ENCODE data around the gene CREB3L1. TPM values are rescaled to one million over a fixed set of nuclear protein-coding genes. Genes with fewer than 3 reads are reported as not detected.

CREB3L1 gene
- total RNA-seq, 1 experiment from 2014 or later: 3.3 TPM

GRCh38 chr11:46295312-46296058 lies 18.0 kb downstream of the CREB3L1 start:
- Mint-ChIP-seq H3K36me3 (ENCODE audit: insufficient read depth in 1 of 3, low read depth in 3 of 3) (no peaks in the 10 kb centered on the region), H3K27me3 (ENCODE audit: low read depth) (no peaks in the 10 kb centered on the region; the same call in 1 of the 2 replicates), H3K4me1 (peaks cover 30 to 48% of the 10 kb centered on the region in 2 experiments), H3K4me3 (peak overlapping the region; percentile 75 to 88), H3K9me3 (no peaks in the 10 kb centered on the region), H3K27ac (peak overlapping the region; percentile 61 to 99 (median 96); a peak in 6 of 7 replicates)
- no peaks in the 10 kb centered on the region for H4K20me1 ChIP-seq (ENCODE audit: control insufficient read depth, insufficient read depth, insufficient read length)
- peak overlapping the region; percentile 28 for H3K27ac ChIP-seq (ENCODE audit: insufficient read length, low read depth, low read length)
- no peak overlapping the region for H4K91ac ChIP-seq (ENCODE audit: insufficient read length, low read depth, low read length)
- TF ChIP-seq, protein P1, sequence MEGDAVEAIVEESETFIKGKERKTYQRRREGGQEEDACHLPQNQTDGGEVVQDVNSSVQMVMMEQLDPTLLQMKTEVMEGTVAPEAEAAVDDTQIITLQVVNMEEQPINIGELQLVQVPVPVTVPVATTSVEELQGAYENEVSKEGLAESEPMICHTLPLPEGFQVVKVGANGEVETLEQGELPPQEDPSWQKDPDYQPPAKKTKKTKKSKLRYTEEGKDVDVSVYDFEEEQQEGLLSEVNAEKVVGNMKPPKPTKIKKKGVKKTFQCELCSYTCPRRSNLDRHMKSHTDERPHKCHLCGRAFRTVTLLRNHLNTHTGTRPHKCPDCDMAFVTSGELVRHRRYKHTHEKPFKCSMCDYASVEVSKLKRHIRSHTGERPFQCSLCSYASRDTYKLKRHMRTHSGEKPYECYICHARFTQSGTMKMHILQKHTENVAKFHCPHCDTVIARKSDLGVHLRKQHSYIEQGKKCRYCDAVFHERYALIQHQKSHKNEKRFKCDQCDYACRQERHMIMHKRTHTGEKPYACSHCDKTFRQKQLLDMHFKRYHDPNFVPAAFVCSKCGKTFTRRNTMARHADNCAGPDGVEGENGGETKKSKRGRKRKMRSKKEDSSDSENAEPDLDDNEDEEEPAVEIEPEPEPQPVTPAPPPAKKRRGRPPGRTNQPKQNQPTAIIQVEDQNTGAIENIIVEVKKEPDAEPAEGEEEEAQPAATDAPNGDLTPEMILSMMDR (conservative IDR thresholded peaks at IDR 0.05): 0 out of 3 replicates have a peak, but pooled peaks have one; percentile 0
- H3K27me3 ChIP-seq (ENCODE audit: insufficient read depth, low read length): no peaks in the 10 kb centered on the region
- H3K79me2 ChIP-seq (ENCODE audit: insufficient read depth, low read length): no peaks in the 10 kb centered on the region
- DNase-seq: peak; percentile 91
- H2AFZ ChIP-seq (ENCODE audit: low read length): no peak overlapping the region
- WGBS (ENCODE audit: extremely low coverage, insufficient read length, low lambda C conversion rate): no CpG with 5 or more reads among the region's 61 CpGs
- no peak overlapping the region for H2BK5ac ChIP-seq (ENCODE audit: insufficient read length, low read length)
- no peaks in the 10 kb centered on the region for H3K79me1 ChIP-seq (ENCODE audit: insufficient read depth, low read depth, low read length, poor library complexity, severe bottlenecking)
- H2AK5ac ChIP-seq (ENCODE audit: insufficient read length, low read length): no peak overlapping the region
- no peak overlapping the region for H3K4ac ChIP-seq (ENCODE audit: low read depth, low read length)
- no peak overlapping the region for H2BK20ac ChIP-seq (ENCODE audit: low read depth, low read length, poor library complexity, severe bottlenecking)
- no peaks in the 10 kb centered on the region for H3K9me3 ChIP-seq (ENCODE audit: control insufficient read depth, low read depth, low read length)
- H3K9ac ChIP-seq (ENCODE audit: extremely low read depth, insufficient read length, low read length): peak overlapping the region; percentile 35
- no peak overlapping the region for H2BK15ac ChIP-seq (ENCODE audit: low read depth, low read length)
- peaks cover 15% of the 10 kb centered on the region for H3K23me2 ChIP-seq (ENCODE audit: insufficient read length, low read depth, low read length, poor library complexity, severe bottlenecking)
- H3K18ac ChIP-seq (ENCODE audit: insufficient read length, low read depth, low read length): peak overlapping the region; percentile 60
- H3T11ph ChIP-seq (ENCODE audit: low read length): no peak overlapping the region
- H3K56ac ChIP-seq (ENCODE audit: insufficient read length, low read depth, low read length): no peak overlapping the region
- no peak overlapping the region for H2BK12ac ChIP-seq (ENCODE audit: insufficient read length, low read depth, low read length)
- peak overlapping the region; percentile 68 for H3K4me2 ChIP-seq (ENCODE audit: insufficient read depth, insufficient read length, low read length)
- H4K5ac ChIP-seq (ENCODE audit: insufficient read length, low read depth, low read length): no peak overlapping the region
- peaks cover 18% of the 10 kb centered on the region for H3K4me1 ChIP-seq (ENCODE audit: insufficient read depth, low read length)
- H3K14ac ChIP-seq (ENCODE audit: insufficient read depth, low read length): peak overlapping the region; percentile 89
- no peak overlapping the region for H2BK120ac ChIP-seq (ENCODE audit: low read depth, low read length, poor library complexity, severe bottlenecking)
- H3K23ac ChIP-seq (ENCODE audit: insufficient read length, low read depth, low read length): no peak overlapping the region
- H4K8ac ChIP-seq (replicated peaks; ENCODE audit: insufficient read length, low read depth, low read length): no peak overlapping the region
